Ishikawa (cell line): Measurements from ENCODE around the gene BTBD8.

ENCODE experiments used
- CEBPB ChIP-seq: IDR thresholded peaks from 2 replicates; pipeline ENCODE4 v1.6.1; 2012
- EGR1 ChIP-seq: IDR thresholded peaks from 2 replicates; pipeline ENCODE4 v1.6.1; 2012
- EP300 ChIP-seq: IDR thresholded peaks from 2 replicates; pipeline ENCODE4 v1.6.1; 2012; ENCODE audit warnings: borderline replicate concordance
- FOXM1 ChIP-seq: IDR thresholded peaks from 2 replicates; pipeline ENCODE4 v1.6.1; 2012; ENCODE audit warnings: low read depth, borderline replicate concordance
- NFIC ChIP-seq: IDR thresholded peaks from 2 replicates; pipeline ENCODE4 v1.6.1; 2012
- RAD21 ChIP-seq: IDR thresholded peaks from 2 replicates; pipeline ENCODE4 v1.6.1; 2012; ENCODE audit warnings: low read depth
- TAF1 ChIP-seq: IDR thresholded peaks from 2 replicates; pipeline ENCODE4 v1.6.1; 2012; ENCODE audit warnings: low read depth, mild to moderate bottlenecking
- TCF12 ChIP-seq: IDR thresholded peaks from 2 replicates; pipeline ENCODE4 v1.6.1; 2012; ENCODE audit warnings: low read depth
- TEAD4 ChIP-seq: IDR thresholded peaks from 2 replicates; pipeline ENCODE4 v1.6.1; 2012
- USF1 ChIP-seq: IDR thresholded peaks from 2 replicates; pipeline ENCODE4 v1.6.1; 2012
- YY1 ChIP-seq: IDR thresholded peaks from 2 replicates; pipeline ENCODE4 v1.6.1; 2012; ENCODE audit warnings: low read depth
- TF ChIP-seq, protein P1 (sequence below): IDR thresholded peaks from 2 replicates; pipeline ENCODE4 v1.6.1; 2012
- TF ChIP-seq, protein P2 (sequence below): IDR thresholded peaks from 2 replicates; pipeline ENCODE4 v1.6.1; 2012; ENCODE audit warnings: low read depth, mild to moderate bottlenecking

DNA sequence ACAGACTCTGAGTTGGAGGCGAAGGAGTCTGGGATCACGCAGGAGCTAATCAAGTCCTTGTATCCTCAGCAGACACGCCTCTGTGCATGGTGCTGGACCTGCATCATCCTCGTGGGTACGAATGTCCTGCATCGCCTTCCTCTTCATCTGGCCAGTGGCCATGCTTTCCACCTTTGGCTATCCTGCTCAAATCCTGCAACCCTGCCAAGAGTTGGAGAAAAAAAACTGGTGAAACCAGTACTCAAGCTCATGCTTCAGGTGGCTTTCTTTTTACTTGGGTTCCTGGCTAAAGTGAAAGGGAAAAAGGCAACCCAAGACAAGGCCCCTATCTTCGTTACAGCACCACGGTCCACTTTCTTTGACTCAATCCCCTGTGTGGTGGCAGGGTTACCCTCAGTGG lies 13.8 kb upstream of the BTBD8 start:
- no peak for TF ChIP-seq CEBPB
- TF ChIP-seq, protein P1, sequence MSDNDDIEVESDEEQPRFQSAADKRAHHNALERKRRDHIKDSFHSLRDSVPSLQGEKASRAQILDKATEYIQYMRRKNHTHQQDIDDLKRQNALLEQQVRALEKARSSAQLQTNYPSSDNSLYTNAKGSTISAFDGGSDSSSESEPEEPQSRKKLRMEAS, result no peak
- TF ChIP-seq TEAD4, result no peak
- TF ChIP-seq, protein P2, sequence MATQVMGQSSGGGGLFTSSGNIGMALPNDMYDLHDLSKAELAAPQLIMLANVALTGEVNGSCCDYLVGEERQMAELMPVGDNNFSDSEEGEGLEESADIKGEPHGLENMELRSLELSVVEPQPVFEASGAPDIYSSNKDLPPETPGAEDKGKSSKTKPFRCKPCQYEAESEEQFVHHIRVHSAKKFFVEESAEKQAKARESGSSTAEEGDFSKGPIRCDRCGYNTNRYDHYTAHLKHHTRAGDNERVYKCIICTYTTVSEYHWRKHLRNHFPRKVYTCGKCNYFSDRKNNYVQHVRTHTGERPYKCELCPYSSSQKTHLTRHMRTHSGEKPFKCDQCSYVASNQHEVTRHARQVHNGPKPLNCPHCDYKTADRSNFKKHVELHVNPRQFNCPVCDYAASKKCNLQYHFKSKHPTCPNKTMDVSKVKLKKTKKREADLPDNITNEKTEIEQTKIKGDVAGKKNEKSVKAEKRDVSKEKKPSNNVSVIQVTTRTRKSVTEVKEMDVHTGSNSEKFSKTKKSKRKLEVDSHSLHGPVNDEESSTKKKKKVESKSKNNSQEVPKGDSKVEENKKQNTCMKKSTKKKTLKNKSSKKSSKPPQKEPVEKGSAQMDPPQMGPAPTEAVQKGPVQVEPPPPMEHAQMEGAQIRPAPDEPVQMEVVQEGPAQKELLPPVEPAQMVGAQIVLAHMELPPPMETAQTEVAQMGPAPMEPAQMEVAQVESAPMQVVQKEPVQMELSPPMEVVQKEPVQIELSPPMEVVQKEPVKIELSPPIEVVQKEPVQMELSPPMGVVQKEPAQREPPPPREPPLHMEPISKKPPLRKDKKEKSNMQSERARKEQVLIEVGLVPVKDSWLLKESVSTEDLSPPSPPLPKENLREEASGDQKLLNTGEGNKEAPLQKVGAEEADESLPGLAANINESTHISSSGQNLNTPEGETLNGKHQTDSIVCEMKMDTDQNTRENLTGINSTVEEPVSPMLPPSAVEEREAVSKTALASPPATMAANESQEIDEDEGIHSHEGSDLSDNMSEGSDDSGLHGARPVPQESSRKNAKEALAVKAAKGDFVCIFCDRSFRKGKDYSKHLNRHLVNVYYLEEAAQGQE, result no peak
- no peak for TF ChIP-seq FOXM1
- TF ChIP-seq EGR1, result no peak
- TF ChIP-seq TAF1, result no peak
- no peak for TF ChIP-seq RAD21
- TF ChIP-seq EP300, result no peak
- TF ChIP-seq NFIC, result 0 out of 2 replicates have a peak, but pooled peaks have one; percentile 12
- TF ChIP-seq TCF12, result no peak
- TF ChIP-seq YY1, result no peak
- TF ChIP-seq USF1, result no peak
